HepG2 (cell line): ENCODE data around the gene MRNIP. TPM values are rescaled to one million over a fixed set of nuclear protein-coding genes. Genes with fewer than 3 reads are reported as not detected.

Experiments used
- ESRRA ChIP-seq: sonication (generic); formaldehyde crosslinking; IDR thresholded peaks from 2 replicates; pipeline ENCODE4 v1.5.1; 2020; ENCODE audit warnings: mild to moderate bottlenecking, low read depth, missing genetic modification reagents
- HNRNPLL ChIP-seq: fragments of 200-400 bp; formaldehyde crosslinking; IDR thresholded peaks from 2 replicates; pipeline ENCODE4 v1.6.1; 2017; ENCODE audit warnings: mild to moderate bottlenecking, low read depth, low read length; ENCODE audit not compliant: poor library complexity, severe bottlenecking
- PTBP1 ChIP-seq: fragments of 200-400 bp; formaldehyde crosslinking; IDR thresholded peaks from 2 replicates; pipeline ENCODE4 v1.6.1; 2018; ENCODE audit warnings: low read length, low read depth; ENCODE audit not compliant: poor library complexity, severe bottlenecking
- SPEN ChIP-seq: sonication (generic); formaldehyde crosslinking; IDR thresholded peaks from 2 replicates; pipeline ENCODE4 v1.5.1; 2020; ENCODE audit warnings: low read depth, mild to moderate bottlenecking, missing genetic modification reagents
- THAP11 ChIP-seq: IDR thresholded peaks from 2 replicates; pipeline ENCODE4 v1.6.1; 2016; ENCODE audit warnings: missing biosample characterization, missing genetic modification reagents
- TMF1 ChIP-seq: sonication (generic); formaldehyde crosslinking; IDR thresholded peaks from 2 replicates; pipeline ENCODE4 v1.8.1; 2022; ENCODE audit warnings: low read depth, missing genetic modification reagents
- ZFX ChIP-seq: sonication (generic); formaldehyde crosslinking; IDR thresholded peaks from 2 replicates; pipeline ENCODE4 v1.4.0; 2020; ENCODE audit warnings: mild to moderate bottlenecking, low read depth, missing genetic modification reagents, moderate library complexity
- ZFY ChIP-seq: sonication (generic); formaldehyde crosslinking; IDR thresholded peaks from 2 replicates; pipeline ENCODE4 v1.4.0; 2020; ENCODE audit warnings: missing genetic modification reagents
- ZNF383 ChIP-seq: sonication (generic); formaldehyde crosslinking; IDR thresholded peaks from 2 replicates; pipeline ENCODE4 v1.4.0; 2020; ENCODE audit warnings: missing genetic modification reagents, mild to moderate bottlenecking, borderline replicate concordance
- ZNF446 ChIP-seq: sonication (generic); formaldehyde crosslinking; IDR thresholded peaks from 2 replicates; pipeline ENCODE4 v1.5.0; 2020; ENCODE audit warnings: mild to moderate bottlenecking, missing genetic modification reagents
- ZNF552 ChIP-seq: sonication (generic); formaldehyde crosslinking; IDR thresholded peaks from 2 replicates; pipeline ENCODE4 v1.9.0; 2022; ENCODE audit warnings: missing genetic modification reagents, mild to moderate bottlenecking, borderline replicate concordance
- ZNF749 ChIP-seq: sonication (generic); formaldehyde crosslinking; IDR thresholded peaks from 2 replicates; pipeline ENCODE4 v1.8.0; 2022; ENCODE audit warnings: mild to moderate bottlenecking, missing genetic modification reagents, moderate library complexity, borderline replicate concordance
- ZNF883 ChIP-seq: sonication (generic); formaldehyde crosslinking; IDR thresholded peaks from 2 replicates; pipeline ENCODE4 v1.5.1; 2020; ENCODE audit warnings: mild to moderate bottlenecking, missing genetic modification reagents; ENCODE audit errors: not compliant biosample characterization
- ZSCAN25 ChIP-seq: sonication (generic); formaldehyde crosslinking; IDR thresholded peaks from 2 replicates; pipeline ENCODE4 v1.8.0; 2022; ENCODE audit warnings: mild to moderate bottlenecking, missing genetic modification reagents
- polyA plus RNA-seq, 8 experiments: library from polyadenylated mRNA; depleted of rRNA in 3 of 8; stranded (reverse) in 7 of 8; unstranded in 1 of 8; fragments of >200 nt; fragmentation: Illumina TruSeq in 4 of 8; extraction: Trizol in 4 of 8; gene quantifications; 2 replicates each; pipeline versions ENCODE4 v1.2.1 to v1.2.3, GENCODE V29; 2011 to 2016; ENCODE audit warnings: low read depth in 4 of 8, missing spikeins in 1 of 8, mixed read lengths in 1 of 8; ENCODE audit not compliant: insufficient read depth in 1 of 8
- total RNA-seq, 5 experiments: library from RNA; depleted of rRNA; stranded (reverse); fragments of >200 nt; fragmentation: Illumina TruSeq; extraction: Trizol; gene quantifications; 2 replicates each; pipeline ENCODE4 v1.2.3, GENCODE V29; 2016; ENCODE audit warnings: low read depth in 1 of 5
- TF ChIP-seq, protein P1 (sequence below): sonication (generic); formaldehyde crosslinking; IDR thresholded peaks from 2 replicates; pipeline ENCODE4 v1.4.0; 2020; ENCODE audit warnings: missing genetic modification reagents
- TF ChIP-seq, protein P2 (sequence below): sonication (generic); formaldehyde crosslinking; IDR thresholded peaks from 2 replicates; pipeline ENCODE4 v1.4.0; 2020; ENCODE audit warnings: missing genetic modification reagents
- TF ChIP-seq, protein P3 (sequence below): IDR thresholded peaks from 2 replicates; pipeline ENCODE4 v1.6.1; 2016; ENCODE audit warnings: low read depth, borderline replicate concordance
- TF ChIP-seq, protein P4 (sequence below): sonication (generic); formaldehyde crosslinking; conservative IDR thresholded peaks from 2 replicates; pipeline ENCODE4 v1.8.1; 2023; ENCODE audit warnings: missing genetic modification reagents

MRNIP gene
- total and polyA plus RNA-seq, 2 of the 13 experiments (the other 11 are each of a cell fraction or from before 2014, with no cell fraction given), result 15.5 to 34.1 TPM

DNA sequence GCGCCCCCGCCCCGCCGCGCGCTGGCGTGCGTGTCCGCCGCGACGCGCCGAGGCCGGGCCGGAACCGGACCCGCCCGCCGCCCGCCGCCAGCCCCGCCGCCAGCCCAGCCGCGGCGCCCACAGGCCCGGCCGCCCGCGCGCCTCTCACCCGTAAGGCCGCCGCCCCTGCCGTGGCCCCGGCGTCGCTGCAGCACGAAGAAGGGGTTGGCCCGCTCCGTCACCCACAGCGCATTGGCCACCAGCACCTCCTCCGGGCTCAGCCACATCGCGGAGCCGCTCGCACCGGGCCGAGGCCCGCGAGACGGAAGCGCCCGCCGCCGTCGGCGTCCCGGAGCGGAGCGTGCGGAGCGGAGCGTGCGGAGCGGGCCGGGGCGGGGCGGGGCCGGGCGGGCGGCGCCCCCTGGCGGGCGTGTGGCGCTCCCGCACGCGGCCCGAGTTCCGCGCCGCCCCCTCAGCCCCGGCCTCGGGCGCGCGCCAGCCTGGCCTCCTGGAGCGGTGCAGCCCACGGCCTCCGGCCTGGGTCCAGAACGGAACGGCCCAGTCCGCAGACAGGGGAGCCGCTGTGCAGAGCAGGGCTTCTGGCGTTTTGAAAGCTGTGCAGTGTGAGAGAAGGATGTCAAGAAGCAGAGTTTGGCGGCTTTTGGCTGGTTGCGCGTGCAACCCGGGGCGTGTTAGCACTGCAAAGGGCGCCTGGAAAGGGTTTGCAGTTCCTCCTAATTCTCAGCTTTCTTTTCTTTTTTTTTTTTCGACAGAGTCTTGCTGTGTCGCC, 49.1 kb upstream of the MRNIP start, which contains the start of gene TBC1D9B (continued):
- TF ChIP-seq, protein P1, sequence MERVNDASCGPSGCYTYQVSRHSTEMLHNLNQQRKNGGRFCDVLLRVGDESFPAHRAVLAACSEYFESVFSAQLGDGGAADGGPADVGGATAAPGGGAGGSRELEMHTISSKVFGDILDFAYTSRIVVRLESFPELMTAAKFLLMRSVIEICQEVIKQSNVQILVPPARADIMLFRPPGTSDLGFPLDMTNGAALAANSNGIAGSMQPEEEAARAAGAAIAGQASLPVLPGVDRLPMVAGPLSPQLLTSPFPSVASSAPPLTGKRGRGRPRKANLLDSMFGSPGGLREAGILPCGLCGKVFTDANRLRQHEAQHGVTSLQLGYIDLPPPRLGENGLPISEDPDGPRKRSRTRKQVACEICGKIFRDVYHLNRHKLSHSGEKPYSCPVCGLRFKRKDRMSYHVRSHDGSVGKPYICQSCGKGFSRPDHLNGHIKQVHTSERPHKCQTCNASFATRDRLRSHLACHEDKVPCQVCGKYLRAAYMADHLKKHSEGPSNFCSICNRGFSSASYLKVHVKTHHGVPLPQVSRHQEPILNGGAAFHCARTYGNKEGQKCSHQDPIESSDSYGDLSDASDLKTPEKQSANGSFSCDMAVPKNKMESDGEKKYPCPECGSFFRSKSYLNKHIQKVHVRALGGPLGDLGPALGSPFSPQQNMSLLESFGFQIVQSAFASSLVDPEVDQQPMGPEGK (CRISPR knock-in tag), result peak; percentile 25; the same call in 1 of the 2 replicates
- peak; percentile 8 for TF ChIP-seq ZNF883 (CRISPR knock-in tag)
- TF ChIP-seq ZFY (CRISPR knock-in tag), result peak; percentile 94
- no peak for TF ChIP-seq ZNF749 (CRISPR knock-in tag)
- 0 out of 2 replicates have a peak, but pooled peaks have one; percentile 28 for TF ChIP-seq THAP11 (CRISPR knock-in tag)
- TF ChIP-seq, protein P2, sequence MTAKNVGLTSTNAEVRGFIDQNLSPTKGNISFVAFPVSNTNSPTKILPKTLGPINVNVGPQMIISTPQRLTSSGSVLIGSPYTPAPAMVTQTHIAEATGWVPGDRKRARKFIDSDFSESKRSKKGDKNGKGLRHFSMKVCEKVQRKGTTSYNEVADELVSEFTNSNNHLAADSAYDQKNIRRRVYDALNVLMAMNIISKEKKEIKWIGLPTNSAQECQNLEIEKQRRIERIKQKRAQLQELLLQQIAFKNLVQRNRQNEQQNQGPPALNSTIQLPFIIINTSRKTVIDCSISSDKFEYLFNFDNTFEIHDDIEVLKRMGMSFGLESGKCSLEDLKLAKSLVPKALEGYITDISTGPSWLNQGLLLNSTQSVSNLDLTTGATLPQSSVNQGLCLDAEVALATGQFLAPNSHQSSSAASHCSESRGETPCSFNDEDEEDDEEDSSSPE (CRISPR knock-in tag), result peak; percentile 31; the same call in 1 of the 2 replicates
- peak; percentile 60; the same call in 1 of the 2 replicates for TF ChIP-seq ZNF446 (CRISPR knock-in tag)
- TF ChIP-seq ESRRA (CRISPR knock-in tag), result 0 out of 2 replicates have a peak, but pooled peaks have one; percentile 39
- no peak for TF ChIP-seq ZNF383 (CRISPR knock-in tag)
- peak; percentile 35; the same call in 1 of the 2 replicates for TF ChIP-seq TMF1
- TF ChIP-seq, protein P3, sequence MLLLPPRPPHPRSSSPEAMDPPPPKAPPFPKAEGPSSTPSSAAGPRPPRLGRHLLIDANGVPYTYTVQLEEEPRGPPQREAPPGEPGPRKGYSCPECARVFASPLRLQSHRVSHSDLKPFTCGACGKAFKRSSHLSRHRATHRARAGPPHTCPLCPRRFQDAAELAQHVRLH (CRISPR knock-in tag), result 0 out of 2 replicates have a peak, but pooled peaks have one; percentile 42
- no peak for TF ChIP-seq ZNF552
- TF ChIP-seq, protein P4, sequence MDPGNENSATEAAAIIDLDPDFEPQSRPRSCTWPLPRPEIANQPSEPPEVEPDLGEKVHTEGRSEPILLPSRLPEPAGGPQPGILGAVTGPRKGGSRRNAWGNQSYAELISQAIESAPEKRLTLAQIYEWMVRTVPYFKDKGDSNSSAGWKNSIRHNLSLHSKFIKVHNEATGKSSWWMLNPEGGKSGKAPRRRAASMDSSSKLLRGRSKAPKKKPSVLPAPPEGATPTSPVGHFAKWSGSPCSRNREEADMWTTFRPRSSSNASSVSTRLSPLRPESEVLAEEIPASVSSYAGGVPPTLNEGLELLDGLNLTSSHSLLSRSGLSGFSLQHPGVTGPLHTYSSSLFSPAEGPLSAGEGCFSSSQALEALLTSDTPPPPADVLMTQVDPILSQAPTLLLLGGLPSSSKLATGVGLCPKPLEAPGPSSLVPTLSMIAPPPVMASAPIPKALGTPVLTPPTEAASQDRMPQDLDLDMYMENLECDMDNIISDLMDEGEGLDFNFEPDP (CRISPR knock-in tag), result no peak
- TF ChIP-seq SPEN (CRISPR knock-in tag), result peak; percentile 43; the same call in 1 of the 2 replicates
- TF ChIP-seq ZFX (CRISPR knock-in tag), result peak; percentile 83
- TF ChIP-seq PTBP1, result no peak
- peak; percentile 95 for TF ChIP-seq HNRNPLL
- TF ChIP-seq ZSCAN25 (CRISPR knock-in tag), result 0 out of 2 replicates have a peak, but pooled peaks have one; percentile 9
